Panc1 (cell line): ENCODE results near the gene CEP135. TPM values are rescaled to one million over a fixed set of nuclear protein-coding genes. Genes with fewer than 3 reads are reported as not detected.

ENCODE experiments used
- ATAC-seq: fragments of 200-7000 bp; cut with Tn5 transposase; 2 replicates; pipeline ENCODE4 v1.9.1; 2020; ENCODE audit warnings: mild to moderate bottlenecking, moderate library complexity
- BruUV-seq: library from RNA; stranded (reverse); fragments of 400-500 nt; replicated peaks from 2 replicates; lab custom pipeline; 2021; lab: Mats Ljungman, UMichigan
- CTCF ChIA-PET: fragments of 300-600 bp; sonication (Branson Sonifier 250); formaldehyde crosslinking; loops from one replicate; lab custom pipeline; 2022; ENCODE audit warnings: antibody characterized with exemption; lab: Charles Lee
- POLR2A ChIA-PET: fragments of 300-600 bp; sonication (Branson Sonifier 250); formaldehyde crosslinking; loops from one replicate; lab custom pipeline; 2022; ENCODE audit warnings: antibody characterized with exemption; lab: Charles Lee
- DNase-seq: peaks from one replicate; pipeline ENCODE4 v3.0.0-alpha.2; 2010; ENCODE audit warnings: low read depth, low spot score
- H3K27ac ChIP-seq: 2 replicates; pipeline ENCODE4 v1.5.1; 2011; ENCODE audit warnings: mild to moderate bottlenecking, low read length, inconsistent platforms
- H3K27me3 ChIP-seq: fragments of 200-500 bp; sonication (Bioruptor generic); 2 replicates; pipeline ENCODE4 v1.6.0; 2014; ENCODE audit warnings: low read length, inconsistent platforms; ENCODE audit not compliant: control insufficient read depth, insufficient read depth
- H3K36me3 ChIP-seq: fragments of 200-500 bp; sonication (Bioruptor generic); 2 replicates; pipeline ENCODE4 v1.5.1; 2014; ENCODE audit warnings: inconsistent platforms, mild to moderate bottlenecking, low read length, moderate library complexity; ENCODE audit not compliant: control insufficient read depth, insufficient read depth
- H3K4me1 ChIP-seq: 2 replicates; pipeline ENCODE4 v1.5.1; 2011; ENCODE audit warnings: inconsistent platforms, mild to moderate bottlenecking, low read length, moderate library complexity; ENCODE audit not compliant: control insufficient read depth, insufficient read depth
- H3K4me3 ChIP-seq, 2 experiments: 2 replicates each; pipeline ENCODE4 v1.5.1; 2011 to 2012; ENCODE audit warnings: low read depth in 2 of 2, low read length in 2 of 2, mild to moderate bottlenecking in 2 of 2, inconsistent platforms in 1 of 2, moderate library complexity in 1 of 2
- H3K9me3 ChIP-seq: fragments of 200-500 bp; sonication (Bioruptor generic); 2 replicates; pipeline ENCODE4 v1.5.1; 2014; ENCODE audit warnings: low read depth, mild to moderate bottlenecking, inconsistent platforms, low read length, moderate library complexity; ENCODE audit not compliant: control insufficient read depth, insufficient read depth
- CTCF ChIP-seq: fragments of 450-650 bp; IDR thresholded peaks from 2 replicates; pipeline ENCODE4 v1.5.1; 2017; ENCODE audit warnings: mild to moderate bottlenecking
- POLR2AphosphoS5 ChIP-seq: IDR thresholded peaks from 2 replicates; pipeline ENCODE4 v1.6.1; 2012; ENCODE audit warnings: mild to moderate bottlenecking, low read depth, low read length, moderate library complexity
- SIN3A ChIP-seq: IDR thresholded peaks from 2 replicates; pipeline ENCODE4 v1.6.1; 2012; ENCODE audit warnings: low read depth, mild to moderate bottlenecking, low read length, moderate library complexity, borderline replicate concordance; ENCODE audit not compliant: insufficient read depth
- TCF7L2 ChIP-seq: IDR thresholded peaks from 2 replicates; pipeline ENCODE4 v1.6.1; 2011; ENCODE audit warnings: mild to moderate bottlenecking, low read depth, low read length, inconsistent platforms
- in situ Hi-C: cut with HindIII; loops from 2 replicates; pipeline ENCODE4 v1.10.0; 2016; ENCODE audit warnings: low sequenced_read_pairs, low pct_unique_long_range_greater_than_20kb
- intact Hi-C: fragments of 100-400 bp; cut with micrococcal nuclease; formaldehyde crosslinking; loops from one replicate; pipeline ENCODE4 v1.10.0; 2022; ENCODE audit not compliant: unreplicated experiment
- total RNA-seq: library from RNA; stranded (reverse); gene quantifications from one replicate; pipeline ENCODE4 v1.2.1, GENCODE V29; 2021; ENCODE audit not compliant: unreplicated experiment
- TF ChIP-seq, protein P1 (sequence below), 2 experiments: IDR thresholded peaks; 2 replicates each; pipeline ENCODE4 v1.6.1; 2011 to 2012; ENCODE audit warnings: low read depth in 2 of 2, control low read depth in 1 of 2, low read length in 1 of 2, mild to moderate bottlenecking in 1 of 2, moderate library complexity in 1 of 2; ENCODE audit not compliant: insufficient read depth in 1 of 2

Gene CEP135
- total RNA-seq, 1 experiment from 2014 or later, result 9.5 TPM

DNA sequence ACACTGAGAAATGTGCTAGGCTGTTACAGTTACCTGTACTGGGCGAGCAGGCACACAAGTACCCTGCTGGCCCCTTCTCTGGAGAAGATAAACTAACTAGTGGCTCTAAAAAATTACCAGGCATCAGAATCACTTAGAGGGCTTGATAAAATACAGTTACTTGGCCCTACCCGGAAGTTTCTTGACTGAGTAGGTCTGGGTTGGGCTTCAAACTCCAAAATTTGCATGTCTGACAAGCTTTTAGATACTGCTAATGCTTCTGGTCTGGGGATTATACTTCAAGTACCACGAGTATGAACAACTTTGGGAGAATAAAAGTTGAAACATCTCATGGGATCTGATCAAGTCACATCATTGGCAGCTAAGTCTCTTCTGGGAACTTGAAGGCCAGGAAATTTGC is 30.8 kb downstream of the CEP135 start:
- in situ Hi-C loops (no loop called here), intact Hi-C loops (no loop called here)
- H3K36me3 ChIP-seq, result no peaks in the 10 kb centered on the region; the same call in 1 of the 2 replicates
- BruUV-seq, result no TSS peak
- no peak for ATAC-seq
- no peaks in the 10 kb centered on the region for H3K27me3 ChIP-seq
- H3K27ac ChIP-seq, result no peak overlapping the region
- no peaks in the 10 kb centered on the region for H3K9me3 ChIP-seq
- POLR2A ChIA-PET, result no interaction called here
- no peaks in the 10 kb centered on the region for H3K4me1 ChIP-seq
- CTCF ChIA-PET, result no interaction called here
- TF ChIP-seq SIN3A (no peak), TCF7L2 (no peak), CTCF (no peak), POLR2AphosphoS5 (no peak)
- TF ChIP-seq, protein P1, sequence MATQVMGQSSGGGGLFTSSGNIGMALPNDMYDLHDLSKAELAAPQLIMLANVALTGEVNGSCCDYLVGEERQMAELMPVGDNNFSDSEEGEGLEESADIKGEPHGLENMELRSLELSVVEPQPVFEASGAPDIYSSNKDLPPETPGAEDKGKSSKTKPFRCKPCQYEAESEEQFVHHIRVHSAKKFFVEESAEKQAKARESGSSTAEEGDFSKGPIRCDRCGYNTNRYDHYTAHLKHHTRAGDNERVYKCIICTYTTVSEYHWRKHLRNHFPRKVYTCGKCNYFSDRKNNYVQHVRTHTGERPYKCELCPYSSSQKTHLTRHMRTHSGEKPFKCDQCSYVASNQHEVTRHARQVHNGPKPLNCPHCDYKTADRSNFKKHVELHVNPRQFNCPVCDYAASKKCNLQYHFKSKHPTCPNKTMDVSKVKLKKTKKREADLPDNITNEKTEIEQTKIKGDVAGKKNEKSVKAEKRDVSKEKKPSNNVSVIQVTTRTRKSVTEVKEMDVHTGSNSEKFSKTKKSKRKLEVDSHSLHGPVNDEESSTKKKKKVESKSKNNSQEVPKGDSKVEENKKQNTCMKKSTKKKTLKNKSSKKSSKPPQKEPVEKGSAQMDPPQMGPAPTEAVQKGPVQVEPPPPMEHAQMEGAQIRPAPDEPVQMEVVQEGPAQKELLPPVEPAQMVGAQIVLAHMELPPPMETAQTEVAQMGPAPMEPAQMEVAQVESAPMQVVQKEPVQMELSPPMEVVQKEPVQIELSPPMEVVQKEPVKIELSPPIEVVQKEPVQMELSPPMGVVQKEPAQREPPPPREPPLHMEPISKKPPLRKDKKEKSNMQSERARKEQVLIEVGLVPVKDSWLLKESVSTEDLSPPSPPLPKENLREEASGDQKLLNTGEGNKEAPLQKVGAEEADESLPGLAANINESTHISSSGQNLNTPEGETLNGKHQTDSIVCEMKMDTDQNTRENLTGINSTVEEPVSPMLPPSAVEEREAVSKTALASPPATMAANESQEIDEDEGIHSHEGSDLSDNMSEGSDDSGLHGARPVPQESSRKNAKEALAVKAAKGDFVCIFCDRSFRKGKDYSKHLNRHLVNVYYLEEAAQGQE (IDR thresholded peaks at IDR 0.05; ENCODE audit: insufficient read depth in 1 of 2, low read depth in 2 of 2, low read length in 1 of 2), result no peak
- no peak for DNase-seq
- no peak overlapping the region for H3K4me3 ChIP-seq

- H3K4me1 ChIP-seq, result no peaks in the 10 kb centered on the region
- no peaks in the 10 kb centered on the region for H3K9me3 ChIP-seq
- POLR2A ChIA-PET, result no interaction called here
- H3K27me3 ChIP-seq, result no peaks in the 10 kb centered on the region
- ATAC-seq (no peak), DNase-seq (no peak)
- no peak overlapping the region for H3K4me3 ChIP-seq
- CTCF ChIA-PET, result no interaction called here
- no peak overlapping the region for H3K27ac ChIP-seq
- intact Hi-C loops, result no loop called here
- no peaks in the 10 kb centered on the region; the same call in 1 of the 2 replicates for H3K36me3 ChIP-seq
- BruUV-seq, result no TSS peak
- no peak for TF ChIP-seq CTCF
- no peak for TF ChIP-seq TCF7L2
- no peak for TF ChIP-seq SIN3A
- no peak for TF ChIP-seq POLR2AphosphoS5
- TF ChIP-seq, protein P1 (IDR thresholded peaks at IDR 0.05; ENCODE audit: insufficient read depth in 1 of 2, low read depth in 2 of 2, low read length in 1 of 2), result no peak
- in situ Hi-C loops, result no loop called here
These were observed 32.0 kb downstream of the CEP135 start for GRCh38 chr4:55980725-55981124.
